ENCODE results near the gene RTN4R.
A peak's percentile ranks its signal among the peaks of the same experiment; 100 is the strongest.

Gene RTN4R

DNA sequence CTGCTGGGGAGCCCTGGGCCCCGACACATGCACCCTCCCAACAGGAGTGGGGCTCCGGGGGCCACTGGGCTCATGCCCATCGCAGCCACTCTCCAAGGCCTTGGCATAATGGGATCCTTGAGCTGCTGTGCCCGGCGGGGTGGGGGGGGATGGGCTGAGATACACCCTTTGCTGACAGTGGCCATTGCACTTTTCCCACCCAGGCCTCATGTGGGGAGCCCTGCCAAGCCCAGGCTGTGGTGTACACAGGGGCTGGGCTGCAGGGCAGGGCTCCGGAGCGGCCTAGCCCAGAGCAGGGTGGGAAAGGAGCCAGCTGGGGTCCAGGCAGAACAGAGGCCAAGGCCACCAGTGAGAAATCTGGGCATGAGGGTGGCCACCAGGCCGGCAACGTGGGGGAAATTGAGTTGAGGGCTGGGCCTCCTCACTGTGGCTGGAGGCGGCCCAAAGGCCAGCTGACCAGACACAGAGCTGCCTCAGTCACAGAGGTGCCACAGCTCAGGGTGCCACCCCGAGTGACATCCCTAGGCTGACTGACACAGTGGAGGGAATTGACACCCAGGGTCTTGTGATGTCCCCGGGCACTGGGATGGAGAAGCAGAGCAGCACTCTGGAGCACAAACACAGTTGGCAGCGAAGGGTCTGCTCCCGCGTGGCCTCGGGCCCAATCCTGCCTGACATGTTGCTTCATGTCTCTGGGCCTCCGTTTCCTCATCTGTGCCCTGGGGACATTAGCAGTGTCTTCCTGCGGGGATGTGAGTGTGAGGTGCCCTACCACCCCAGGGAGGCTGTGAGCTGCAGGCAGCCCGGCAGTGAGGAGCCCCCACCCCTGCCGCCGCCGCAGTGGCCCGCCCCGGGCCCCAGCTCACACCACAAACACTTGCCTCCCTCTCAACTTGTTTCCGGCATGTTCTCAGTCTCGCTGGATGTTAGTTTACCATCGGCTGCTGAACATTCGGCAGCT is 30.4 kb downstream of the RTN4R start:
- no peak overlapping the region for H3K27ac ChIP-seq (ENCODE audit: insufficient read depth in 1 of 2, low read depth in 1 of 2, low read length in 2 of 2, poor library complexity in 1 of 2, severe bottlenecking in 2 of 2)
- POLR2A ChIA-PET: interaction anchor here (1.2 kb wide), 1 partner anchor 79 kb away, joined by 6 read pairs; no protein-coding TSS in a partner anchor
- DNase-seq: peak in 2 of 3 donors; percentile 52 to 66
- WGBS (ENCODE audit: insufficient coverage): 77% methylated on average over 13 of the region's 28 CpGs
- H3K9me3 ChIP-seq (ENCODE audit: control extremely low read depth in 1 of 5, control insufficient read depth in 4 of 5, insufficient read depth in 2 of 5, low read depth in 1 of 5, low read length in 4 of 5): no peaks in the 10 kb centered on the region
- peaks cover 0 to 8% (median 3%) of the 10 kb centered on the region in 4 experiments for H3K36me3 ChIP-seq (ENCODE audit: control insufficient read depth in 4 of 4, insufficient read depth in 4 of 4, low read length in 3 of 4)
- CTCF ChIA-PET: interaction anchor here (1.1 to 2.4 kb wide), 13 partner anchors 8 to 84 kb away, joined by 3 to 15 read pairs (median 7); no protein-coding TSS in a partner anchor
- peaks cover 0 to 48% (median 41%) of the 10 kb centered on the region in 4 experiments for H3K4me1 ChIP-seq (ENCODE audit: control extremely low read depth in 1 of 4, control insufficient read depth in 4 of 4, insufficient read depth in 4 of 4, low read length in 3 of 4)
- H3K4me3 ChIP-seq (ENCODE audit: control insufficient read depth in 1 of 7, extremely low read depth in 1 of 7, insufficient read depth in 4 of 7, low read depth in 2 of 7, low read length in 6 of 7): no peak overlapping the region
- no peaks in the 10 kb centered on the region for H3K27me3 ChIP-seq (replicated peaks in 2 of 5; ENCODE audit: control insufficient read depth in 4 of 5, insufficient read depth in 5 of 5, low read length in 4 of 5)

DNA sequence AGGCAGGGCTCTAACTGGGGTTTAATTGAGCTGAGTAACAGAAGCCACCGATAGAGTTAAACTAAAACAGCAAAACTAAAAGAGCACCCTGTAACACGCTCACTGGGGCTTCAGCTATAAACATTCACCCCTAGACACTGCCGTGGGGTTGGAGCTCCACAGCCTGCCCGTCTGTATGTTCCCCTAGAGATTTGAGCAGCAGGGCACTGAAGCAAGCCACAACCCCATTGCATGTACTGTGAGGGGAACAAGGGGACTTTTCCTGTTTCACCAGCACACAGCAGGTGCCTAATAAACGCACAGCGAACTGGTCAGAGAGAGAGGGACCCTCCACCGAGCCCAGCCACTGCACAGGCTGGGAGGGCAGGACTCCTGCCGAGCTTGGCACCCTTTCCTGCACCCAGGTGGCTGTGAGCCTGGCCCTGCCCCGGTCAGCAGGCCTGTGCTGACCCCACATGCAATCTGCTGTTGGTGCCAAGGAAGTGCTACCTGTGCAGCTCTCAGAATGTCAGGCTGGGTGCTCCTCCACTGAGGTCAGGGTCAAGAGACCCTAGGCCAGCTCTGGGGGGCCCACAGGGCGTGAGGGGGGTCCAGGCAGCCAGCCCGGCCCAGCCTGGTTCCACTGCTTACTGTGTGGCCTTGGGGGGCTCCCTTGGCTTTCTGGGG is 31.9 kb downstream of the RTN4R start:
- ChIA-PET POLR2A (interaction anchor here (0.8 kb wide), 1 partner anchor 13 kb away, joined by 3 read pairs; no protein-coding TSS in a partner anchor), CTCF (interaction anchor here (0.9 to 1.9 kb wide), 3 partner anchors 26 to 80 kb away, joined by 3 to 7 read pairs (median 4); no protein-coding TSS in a partner anchor)
- 94% methylated on average over 9 of the region's 11 CpGs for WGBS (ENCODE audit: insufficient coverage)
- DNase-seq: no peak
- peaks cover 0 to 44% (median 36%) of the 10 kb centered on the region in 4 experiments for H3K4me1 ChIP-seq (ENCODE audit: control extremely low read depth in 1 of 4, control insufficient read depth in 4 of 4, insufficient read depth in 4 of 4, low read length in 3 of 4)
- H3K4me3 ChIP-seq (ENCODE audit: control insufficient read depth in 1 of 7, extremely low read depth in 1 of 7, insufficient read depth in 4 of 7, low read depth in 2 of 7, low read length in 6 of 7): no peak overlapping the region
- no peak overlapping the region for H3K27ac ChIP-seq (ENCODE audit: insufficient read depth in 1 of 2, low read depth in 1 of 2, low read length in 2 of 2, poor library complexity in 1 of 2, severe bottlenecking in 2 of 2)
- no peaks in the 10 kb centered on the region for H3K36me3 ChIP-seq (ENCODE audit: control insufficient read depth in 4 of 4, insufficient read depth in 4 of 4, low read length in 3 of 4)
- H3K27me3 ChIP-seq (replicated peaks in 2 of 5; ENCODE audit: control insufficient read depth in 4 of 5, insufficient read depth in 5 of 5, low read length in 4 of 5): no peaks in the 10 kb centered on the region
- H3K9me3 ChIP-seq (ENCODE audit: control extremely low read depth in 1 of 5, control insufficient read depth in 4 of 5, insufficient read depth in 2 of 5, low read depth in 1 of 5, low read length in 4 of 5): no peaks in the 10 kb centered on the region

DNA sequence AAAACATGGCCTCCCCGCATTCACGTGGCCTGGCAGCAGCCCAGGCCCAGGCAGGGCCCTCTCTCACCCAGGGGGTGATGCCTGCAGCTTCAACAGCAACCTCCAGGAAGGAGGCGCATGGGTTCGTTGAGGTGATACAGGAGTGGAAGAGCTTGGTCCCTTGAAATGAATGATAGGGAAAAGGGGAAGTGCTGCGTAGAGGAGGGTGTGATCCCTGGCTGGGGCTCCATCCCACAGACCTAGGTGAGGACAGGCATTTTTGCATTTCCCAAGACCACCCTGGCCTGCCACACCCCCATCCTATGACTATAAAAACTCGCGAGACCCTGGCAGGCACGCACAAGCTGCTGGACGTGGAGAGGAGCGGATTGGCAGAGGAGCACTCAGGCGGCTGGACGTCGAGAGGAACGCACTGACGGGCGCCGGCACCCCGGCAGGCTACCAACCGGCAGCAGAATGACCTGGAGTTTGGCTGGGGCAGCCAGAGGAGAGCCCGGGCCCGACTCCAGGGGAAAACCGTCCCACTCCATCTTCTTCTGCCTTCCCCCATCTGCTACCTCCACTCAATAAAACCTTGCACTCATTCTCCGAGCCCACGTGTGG is 32.6 kb downstream of the RTN4R start:
- no peak for DNase-seq
- Histone ChIP-seq H3K27ac (ENCODE audit: insufficient read depth in 1 of 2, low read depth in 1 of 2, low read length in 2 of 2, poor library complexity in 1 of 2, severe bottlenecking in 2 of 2) (no peak overlapping the region), H3K27me3 (replicated peaks in 2 of 5; ENCODE audit: control insufficient read depth in 4 of 5, insufficient read depth in 5 of 5, low read length in 4 of 5) (no peaks in the 10 kb centered on the region), H3K4me1 (ENCODE audit: control extremely low read depth in 1 of 4, control insufficient read depth in 4 of 4, insufficient read depth in 4 of 4, low read length in 3 of 4) (peaks cover 0 to 37% (median 29%) of the 10 kb centered on the region in 4 experiments), H3K4me3 (ENCODE audit: control insufficient read depth in 1 of 7, extremely low read depth in 1 of 7, insufficient read depth in 4 of 7, low read depth in 2 of 7, low read length in 6 of 7) (no peak overlapping the region), H3K9me3 (ENCODE audit: control extremely low read depth in 1 of 5, control insufficient read depth in 4 of 5, insufficient read depth in 2 of 5, low read depth in 1 of 5, low read length in 4 of 5) (no peaks in the 10 kb centered on the region), H3K36me3 (ENCODE audit: control insufficient read depth in 4 of 4, insufficient read depth in 4 of 4, low read length in 3 of 4) (no peaks in the 10 kb centered on the region)
- CTCF ChIA-PET: interaction anchor here (1.2 to 1.9 kb wide), 2 partner anchors 49 to 79 kb away, joined by 4 to 7 read pairs; no protein-coding TSS in a partner anchor
- 86% methylated on average over 17 of the region's 24 CpGs for WGBS (ENCODE audit: insufficient coverage)
- POLR2A ChIA-PET: no interaction called here

DNA sequence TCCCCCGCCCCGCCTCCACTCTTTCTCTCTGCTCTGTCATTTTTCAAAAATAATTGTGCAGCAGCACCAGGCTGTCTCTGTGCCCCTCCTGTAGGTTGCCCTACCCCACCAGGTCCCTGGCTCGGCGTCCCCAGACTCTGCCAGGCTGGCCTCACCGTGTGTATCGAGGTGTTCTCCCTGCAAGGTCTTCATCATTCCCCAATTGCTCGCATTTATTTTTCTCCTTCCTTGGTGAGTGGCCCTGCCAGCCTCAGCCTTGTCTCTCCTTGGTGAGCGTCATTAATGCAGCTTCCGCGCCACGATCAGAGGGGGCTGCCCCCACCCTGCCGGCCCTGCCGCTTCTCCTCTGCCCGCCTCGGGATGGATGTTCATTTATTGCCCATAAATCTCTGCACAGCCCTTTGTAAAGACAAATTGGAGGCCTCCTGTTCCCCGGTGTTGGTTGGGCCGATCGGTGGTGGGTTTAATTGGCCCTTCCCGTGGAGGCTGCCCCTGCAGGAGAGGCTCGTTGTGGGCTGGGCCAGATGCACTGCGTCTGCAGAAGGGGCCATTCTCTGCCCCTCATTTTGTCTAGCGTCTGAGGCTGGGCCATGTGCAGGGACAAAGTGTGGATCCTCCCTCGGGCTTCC is 33.2 kb downstream of the RTN4R start:
- H3K4me1 ChIP-seq (ENCODE audit: control extremely low read depth in 1 of 4, control insufficient read depth in 4 of 4, insufficient read depth in 4 of 4, low read length in 3 of 4): peaks cover 0 to 31% (median 23%) of the 10 kb centered on the region in 4 experiments
- H3K27ac ChIP-seq (ENCODE audit: insufficient read depth in 1 of 2, low read depth in 1 of 2, low read length in 2 of 2, poor library complexity in 1 of 2, severe bottlenecking in 2 of 2): no peak overlapping the region
- no peaks in the 10 kb centered on the region for H3K27me3 ChIP-seq (replicated peaks in 2 of 5; ENCODE audit: control insufficient read depth in 4 of 5, insufficient read depth in 5 of 5, low read length in 4 of 5)
- ChIA-PET CTCF (interaction anchor here (1.2 to 1.9 kb wide), 2 partner anchors 48 to 78 kb away, joined by 4 to 7 read pairs; no protein-coding TSS in a partner anchor), POLR2A (no interaction called here)
- WGBS (ENCODE audit: insufficient coverage): 92% methylated on average over 23 of the region's 23 CpGs
- H3K4me3 ChIP-seq (ENCODE audit: control insufficient read depth in 1 of 7, extremely low read depth in 1 of 7, insufficient read depth in 4 of 7, low read depth in 2 of 7, low read length in 6 of 7): no peak overlapping the region
- no peaks in the 10 kb centered on the region for H3K36me3 ChIP-seq (ENCODE audit: control insufficient read depth in 4 of 4, insufficient read depth in 4 of 4, low read length in 3 of 4)
- no peaks in the 10 kb centered on the region for H3K9me3 ChIP-seq (ENCODE audit: control extremely low read depth in 1 of 5, control insufficient read depth in 4 of 5, insufficient read depth in 2 of 5, low read depth in 1 of 5, low read length in 4 of 5)
- no peak for DNase-seq

DNA sequence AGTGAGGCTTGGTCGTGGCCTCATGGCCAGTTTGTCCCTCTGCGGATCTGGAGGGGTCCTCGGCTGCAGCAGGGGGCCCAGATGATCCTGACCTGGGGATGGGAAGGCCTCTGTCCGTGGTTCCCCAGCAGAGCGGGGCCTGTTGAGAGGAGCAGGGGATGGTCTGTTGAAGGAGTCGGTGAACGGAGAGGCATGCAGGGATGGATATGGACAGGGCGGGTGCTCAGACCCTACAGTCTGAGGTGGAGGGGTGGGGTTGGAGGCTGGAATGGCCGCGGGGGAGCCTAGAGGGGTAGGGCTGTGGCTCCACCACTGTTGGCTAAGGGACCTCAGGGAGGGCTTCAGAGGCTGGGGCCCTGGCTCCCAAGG is 33.8 kb downstream of the RTN4R start:
- H3K27me3 ChIP-seq (replicated peaks in 2 of 5; ENCODE audit: control insufficient read depth in 4 of 5, insufficient read depth in 5 of 5, low read length in 4 of 5): no peaks in the 10 kb centered on the region
- no peak overlapping the region for H3K27ac ChIP-seq (ENCODE audit: insufficient read depth in 1 of 2, low read depth in 1 of 2, low read length in 2 of 2, poor library complexity in 1 of 2, severe bottlenecking in 2 of 2)
- no peak overlapping the region for H3K4me3 ChIP-seq (ENCODE audit: control insufficient read depth in 1 of 7, extremely low read depth in 1 of 7, insufficient read depth in 4 of 7, low read depth in 2 of 7, low read length in 6 of 7)
- ChIA-PET POLR2A (no interaction called here), CTCF (no interaction called here)
- no peaks in the 10 kb centered on the region for H3K9me3 ChIP-seq (ENCODE audit: control extremely low read depth in 1 of 5, control insufficient read depth in 4 of 5, insufficient read depth in 2 of 5, low read depth in 1 of 5, low read length in 4 of 5)
- H3K4me1 ChIP-seq (ENCODE audit: control extremely low read depth in 1 of 4, control insufficient read depth in 4 of 4, insufficient read depth in 4 of 4, low read length in 3 of 4): peaks cover 0 to 25% (median 17%) of the 10 kb centered on the region in 4 experiments
- 100% methylated on average over 7 of the region's 10 CpGs for WGBS (ENCODE audit: insufficient coverage)
- no peaks in the 10 kb centered on the region for H3K36me3 ChIP-seq (ENCODE audit: control insufficient read depth in 4 of 4, insufficient read depth in 4 of 4, low read length in 3 of 4)
- DNase-seq: no peak

DNA sequence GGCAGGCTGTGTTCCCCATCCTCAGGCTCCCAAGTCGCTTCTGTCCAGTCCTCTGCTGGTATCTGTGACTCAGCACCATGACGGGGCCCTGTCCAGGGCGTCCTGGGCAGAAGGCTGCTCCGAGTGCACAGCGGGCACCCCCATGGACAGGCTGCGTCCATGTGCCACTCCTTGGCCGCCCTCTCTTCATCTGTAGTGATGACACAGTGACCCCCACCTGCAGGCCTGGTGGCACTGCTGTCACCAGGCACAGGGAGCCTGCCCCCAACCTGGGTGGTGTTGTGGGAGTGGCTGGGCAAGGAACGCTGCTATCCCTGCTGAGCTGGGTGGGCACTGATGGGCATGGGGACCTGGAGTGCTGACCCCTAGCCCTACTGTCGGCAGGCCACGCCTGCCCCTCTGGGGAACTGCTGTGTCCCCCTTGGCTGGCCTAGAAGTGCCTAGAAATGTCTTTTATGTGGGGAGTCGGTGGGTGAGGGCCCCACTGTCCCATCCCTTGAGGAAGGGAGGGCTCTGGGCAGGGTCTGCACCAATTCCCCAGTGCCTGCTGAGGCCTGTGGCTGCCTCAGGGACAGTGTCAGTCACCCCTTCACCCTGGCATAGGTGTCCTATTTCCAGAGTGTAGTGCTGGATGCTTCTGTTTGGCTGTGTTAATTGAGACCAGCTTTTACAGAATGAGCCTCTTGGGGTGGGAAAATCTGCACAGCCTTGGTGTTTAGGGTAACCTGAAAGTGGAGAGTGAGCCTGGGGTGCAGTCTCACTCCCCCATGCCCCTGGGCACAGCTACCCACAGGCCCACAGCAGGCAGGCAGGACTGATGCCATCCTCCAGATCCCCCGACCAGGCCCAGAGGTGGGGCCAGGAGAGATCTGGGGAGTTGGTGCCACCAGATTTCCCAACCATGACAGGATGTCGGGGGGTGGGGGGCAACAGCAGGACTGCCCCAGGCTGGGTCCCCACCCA is 34.5 kb downstream of the RTN4R start:
- H3K4me3 ChIP-seq (ENCODE audit: control insufficient read depth in 1 of 7, extremely low read depth in 1 of 7, insufficient read depth in 4 of 7, low read depth in 2 of 7, low read length in 6 of 7): no peak overlapping the region
- no peak overlapping the region for H3K27ac ChIP-seq (ENCODE audit: insufficient read depth in 1 of 2, low read depth in 1 of 2, low read length in 2 of 2, poor library complexity in 1 of 2, severe bottlenecking in 2 of 2)
- CTCF ChIA-PET: no interaction called here
- H3K4me1 ChIP-seq (ENCODE audit: control extremely low read depth in 1 of 4, control insufficient read depth in 4 of 4, insufficient read depth in 4 of 4, low read length in 3 of 4): peaks cover 0 to 18% (median 11%) of the 10 kb centered on the region in 4 experiments
- H3K36me3 ChIP-seq (ENCODE audit: control insufficient read depth in 4 of 4, insufficient read depth in 4 of 4, low read length in 3 of 4): no peaks in the 10 kb centered on the region
- WGBS (ENCODE audit: insufficient coverage): 96% methylated on average over 11 of the region's 13 CpGs
- no peaks in the 10 kb centered on the region for H3K27me3 ChIP-seq (replicated peaks in 2 of 5; ENCODE audit: control insufficient read depth in 4 of 5, insufficient read depth in 5 of 5, low read length in 4 of 5)
- H3K9me3 ChIP-seq (ENCODE audit: control extremely low read depth in 1 of 5, control insufficient read depth in 4 of 5, insufficient read depth in 2 of 5, low read depth in 1 of 5, low read length in 4 of 5): no peaks in the 10 kb centered on the region
- no peak for DNase-seq
- POLR2A ChIA-PET: no interaction called here
